ENCODE measurements around the gene PPARD.

The PPARD gene

GRCh38 chr6:35445691-35446090, 103.3 kb downstream of the PPARD start:
- no peak for DNase-seq

- no peak for DNase-seq
Observed at GRCh38 chr6:35448191-35448590, 105.8 kb downstream of the PPARD start.

- DNase-seq, result no peak
Observed at GRCh38 chr6:35449287-35449881, 107.0 kb downstream of the PPARD start.

GRCh38 chr6:35451354-35452182, 109.2 kb downstream of the PPARD start:
- DNase-seq, result no peak

GRCh38 chr6:35452183-35453090, 110.1 kb downstream of the PPARD start, which contains the start of gene FANCE:
TSS of gene FANCE (plus strand) at chr6:35452338. CDS start at chr6:35452546, 208 bp downstream.
- DNase-seq, result no peak

- no peak for DNase-seq
Observed at GRCh38 chr6:35453236-35453635, 110.9 kb downstream of the PPARD start.

GRCh38 chr6:35454391-35455110, 112.2 kb downstream of the PPARD start:
- no peak for DNase-seq

GRCh38 chr6:35457907-35458306, 115.5 kb downstream of the PPARD start:
- no peak for DNase-seq

- no peak for DNase-seq
Observed at GRCh38 chr6:35461270-35461669, 118.9 kb downstream of the PPARD start.

GRCh38 chr6:35463292-35463691, 120.9 kb downstream of the PPARD start:
- DNase-seq, result no peak

GRCh38 chr6:35465646-35466045, 123.3 kb downstream of the PPARD start:
- no peak for DNase-seq

GRCh38 chr6:35468181-35468979, 126.0 kb downstream of the PPARD start, which contains the start of gene RPL10A:
TSS of gene RPL10A (plus strand) at chr6:35468401. CDS start at chr6:35468435, 34 bp downstream.
- peak; percentile 74 for DNase-seq

- DNase-seq, result no peak
Observed at GRCh38 chr6:35468980-35469750, 126.8 kb downstream of the PPARD start.

- no peak for DNase-seq
Observed at GRCh38 chr6:35469751-35470662, 127.6 kb downstream of the PPARD start.

GRCh38 chr6:35470663-35471120, 128.3 kb downstream of the PPARD start:
- DNase-seq, result no peak

- DNase-seq, result no peak
Observed at GRCh38 chr6:35471836-35472345, 129.5 kb downstream of the PPARD start.

GRCh38 chr6:35473075-35473849, 130.9 kb downstream of the PPARD start:
- no peak for DNase-seq

- no peak for DNase-seq
Observed at GRCh38 chr6:35473850-35474130, 131.4 kb downstream of the PPARD start.

Data from SIG-M5 (cell line).